IPS DF 6.9 (cell line): ENCODE measurements around the gene NXPH2.
A peak's percentile ranks its signal among the peaks of the same experiment; 100 is the strongest.

Experiments used
- DNase-seq: peaks from one replicate; pipeline ENCODE4 v3.0.0-alpha.2; 2013; ENCODE audit warnings: low read depth, low spot score
- H3K27ac ChIP-seq: one replicate; pipeline ENCODE4 v1.5.1; 2013; ENCODE audit warnings: low read length, control low read depth
- H3K27me3 ChIP-seq: 2 replicates; pipeline ENCODE4 v1.6.1; 2013; ENCODE audit warnings: mild to moderate bottlenecking, low read length; ENCODE audit not compliant: control insufficient read depth, insufficient read depth
- H3K36me3 ChIP-seq: 2 replicates; pipeline ENCODE4 v1.6.1; 2013; ENCODE audit warnings: low read length; ENCODE audit not compliant: control insufficient read depth, insufficient read depth
- H3K4me1 ChIP-seq: 2 replicates; pipeline ENCODE4 v1.6.1; 2013; ENCODE audit warnings: low read length; ENCODE audit not compliant: control insufficient read depth, insufficient read depth
- H3K4me3 ChIP-seq: 2 replicates; pipeline ENCODE4 v1.5.1; 2013; ENCODE audit warnings: mild to moderate bottlenecking, low read length
- H3K9me3 ChIP-seq: 2 replicates; pipeline ENCODE4 v1.6.1; 2013; ENCODE audit warnings: low read length, inconsistent platforms; ENCODE audit not compliant: control insufficient read depth, insufficient read depth
- WGBS: extraction: QIAGEN DNeasy Blood & Tissue Kit; methylation state at CpG from one replicate; pipeline ENCODE4 v1.1.7; 2013; ENCODE audit warnings: mixed read lengths, missing lambda C conversion rate; ENCODE audit not compliant: insufficient read length, insufficient coverage; 5-methylcytosine and 5-hydroxymethylcytosine counted together

The NXPH2 gene

GRCh38 chr2:138782383-138782782 is 2.2 kb upstream of the NXPH2 start:
- DNase-seq = no peak
- Histone ChIP-seq H3K4me3 (no peak overlapping the region), H3K27ac (no peak overlapping the region), H3K4me1 (no peaks in the 10 kb centered on the region; the same call in 1 of the 2 replicates), H3K36me3 (no peaks in the 10 kb centered on the region), H3K27me3 (peaks cover 21% of the 10 kb centered on the region; the same call in 1 of the 2 replicates), H3K9me3 (no peaks in the 10 kb centered on the region)
- no CpG with 5 or more reads among the region's 5 CpGs for WGBS

- Histone ChIP-seq H3K27me3 (peaks cover 21% of the 10 kb centered on the region; the same call in 1 of the 2 replicates), H3K4me3 (peak overlapping the region; percentile 48; the same call in 1 of the 2 replicates)
Observed at GRCh38 chr2:138780908-138781307, 718 bp upstream of the NXPH2 start.

DNA sequence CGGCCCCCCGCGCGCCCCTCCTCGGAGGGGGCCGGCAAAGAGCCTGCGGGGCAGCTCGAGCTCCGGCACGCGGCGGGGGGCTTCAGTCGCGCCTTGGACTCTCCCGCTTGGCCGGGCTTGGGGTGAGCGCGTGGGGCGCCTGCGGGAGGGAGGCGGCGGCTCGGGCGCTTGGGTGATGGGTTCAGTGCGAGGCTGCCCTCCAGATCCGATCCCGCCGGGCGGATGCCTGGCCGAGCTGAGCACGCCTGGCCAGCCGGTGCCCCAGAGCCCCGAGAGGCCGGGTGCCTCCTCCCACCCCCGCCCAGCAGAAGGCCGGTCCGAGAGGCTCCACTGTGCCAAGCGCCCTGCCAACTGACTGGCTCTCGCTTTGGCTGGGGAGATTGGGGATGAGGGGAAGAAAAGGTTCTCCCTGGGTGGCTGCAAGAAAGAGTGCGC is 273 bp upstream of the NXPH2 start:
- DNase-seq = no peak
- no peaks in the 10 kb centered on the region; the same call in 1 of the 2 replicates for H3K4me1 ChIP-seq
- WGBS = no CpG with 5 or more reads among the region's 40 CpGs
- peaks cover 21% of the 10 kb centered on the region; the same call in 1 of the 2 replicates for H3K27me3 ChIP-seq
- no peak overlapping the region for H3K27ac ChIP-seq
- no peaks in the 10 kb centered on the region for H3K9me3 ChIP-seq
- peak overlapping the region; percentile 48; the same call in 1 of the 2 replicates for H3K4me3 ChIP-seq
- H3K36me3 ChIP-seq = no peaks in the 10 kb centered on the region

More at GRCh38 chr2:138780908-138781307, 718 bp upstream of the NXPH2 start:
- Histone ChIP-seq H3K27ac (no peak overlapping the region), H3K36me3 (no peaks in the 10 kb centered on the region), H3K9me3 (no peaks in the 10 kb centered on the region), H3K4me1 (no peaks in the 10 kb centered on the region; the same call in 1 of the 2 replicates)
- DNase-seq = no peak
- no CpG with 5 or more reads among the region's 19 CpGs for WGBS

DNA sequence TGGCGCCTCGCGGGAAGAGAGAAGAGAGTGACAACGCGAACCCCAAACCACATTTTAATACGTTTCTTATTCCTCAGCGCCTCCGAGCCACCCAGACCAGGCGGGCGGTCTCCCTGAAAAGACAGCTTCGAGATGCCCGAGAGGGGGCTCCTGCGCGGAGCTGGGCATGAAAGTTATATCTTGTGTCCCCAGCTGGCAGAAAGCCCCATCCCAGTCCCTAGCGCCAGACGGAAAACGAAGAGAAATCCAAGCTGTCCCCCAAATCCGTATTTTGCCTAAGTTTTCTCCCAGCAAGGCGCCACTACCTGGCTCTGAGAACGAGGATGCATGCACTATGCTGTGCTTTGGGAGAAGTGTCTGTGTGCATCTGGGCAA is 797 bp downstream of the NXPH2 start:
- no peaks in the 10 kb centered on the region for H3K36me3 ChIP-seq
- no peak overlapping the region for H3K27ac ChIP-seq
- WGBS = no CpG with 5 or more reads among the region's 20 CpGs
- no peaks in the 10 kb centered on the region for H3K9me3 ChIP-seq
- H3K4me3 ChIP-seq = peak overlapping the region; percentile 48; the same call in 1 of the 2 replicates
- no peak for DNase-seq
- H3K4me1 ChIP-seq = no peaks in the 10 kb centered on the region; the same call in 1 of the 2 replicates
- peaks cover 21% of the 10 kb centered on the region; the same call in 1 of the 2 replicates for H3K27me3 ChIP-seq

DNA sequence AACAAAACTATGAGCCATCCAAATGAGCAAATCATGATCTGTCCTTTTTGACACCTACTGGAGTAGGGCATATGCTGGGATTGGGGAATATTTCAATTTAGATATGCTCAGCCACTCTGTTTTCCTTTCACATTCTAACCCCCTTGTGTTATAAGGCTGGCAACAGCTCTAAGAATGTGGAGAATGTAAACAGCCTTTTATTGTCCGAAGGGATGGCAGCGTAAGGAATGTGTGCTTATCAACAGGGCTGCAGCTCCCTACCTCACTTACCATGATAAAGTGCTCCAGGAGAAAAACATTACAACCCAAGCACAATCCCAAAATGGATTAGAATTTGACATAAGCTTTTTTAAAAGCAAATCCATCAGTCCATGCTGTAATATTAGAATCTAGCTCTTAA is 2.2 kb downstream of the NXPH2 start:
- Histone ChIP-seq H3K4me1 (no peaks in the 10 kb centered on the region; the same call in 1 of the 2 replicates), H3K27ac (no peak overlapping the region), H3K27me3 (peaks cover 21% of the 10 kb centered on the region; the same call in 1 of the 2 replicates), H3K9me3 (no peaks in the 10 kb centered on the region), H3K36me3 (no peaks in the 10 kb centered on the region), H3K4me3 (no peak overlapping the region)
- no CpG with 5 or more reads among the region's 2 CpGs for WGBS
- DNase-seq = peak; percentile 75

DNA sequence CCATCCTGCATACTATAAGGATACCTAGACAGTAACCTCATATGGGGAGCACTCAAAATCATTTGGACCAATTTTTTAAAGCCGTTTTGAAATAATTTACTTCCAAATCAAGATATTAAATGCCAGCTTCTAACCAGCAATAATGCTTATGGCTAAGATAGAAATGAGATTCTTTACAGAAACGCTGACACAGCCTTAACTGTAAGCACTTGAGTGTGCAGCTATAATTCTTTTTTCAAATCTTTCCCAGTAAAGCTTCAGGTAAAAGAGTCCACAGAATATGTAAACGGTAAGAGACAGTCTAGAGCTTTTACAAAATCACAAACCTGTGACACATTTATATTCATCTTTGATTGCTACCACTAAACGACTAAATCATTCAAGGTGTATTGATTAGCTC is 4.5 kb downstream of the NXPH2 start:
- Histone ChIP-seq H3K9me3 (no peaks in the 10 kb centered on the region), H3K4me1 (no peaks in the 10 kb centered on the region), H3K4me3 (no peak overlapping the region), H3K36me3 (no peaks in the 10 kb centered on the region), H3K27ac (no peak overlapping the region), H3K27me3 (peaks cover 12% of the 10 kb centered on the region; the same call in 1 of the 2 replicates)
- no CpG with 5 or more reads among the region's 4 CpGs for WGBS
- DNase-seq = no peak

- Histone ChIP-seq H3K27ac (no peak overlapping the region), H3K9me3 (no peaks in the 10 kb centered on the region), H3K4me1 (no peaks in the 10 kb centered on the region), H3K4me3 (no peak overlapping the region), H3K27me3 (no peaks in the 10 kb centered on the region), H3K36me3 (no peaks in the 10 kb centered on the region)
- no peak for DNase-seq
- no CpG with 5 or more reads among the region's 4 CpGs for whole genome bisulfite sequencing
Observed at GRCh38 chr2:138771534-138771933, 8.7 kb downstream of the NXPH2 start.

GRCh38 chr2:138767101-138767500 is 13.1 kb downstream of the NXPH2 start:
- H3K27ac ChIP-seq = no peak overlapping the region
- H3K36me3 ChIP-seq = no peaks in the 10 kb centered on the region
- H3K27me3 ChIP-seq = no peaks in the 10 kb centered on the region
- no peak overlapping the region for H3K4me3 ChIP-seq
- H3K4me1 ChIP-seq = 0 out of 2 replicates have a peak, but pooled peaks cover 3% of the 10 kb centered on the region
- WGBS = no CpG with 5 or more reads among the region's 1 CpG
- no peaks in the 10 kb centered on the region for H3K9me3 ChIP-seq
- no peak for DNase-seq

DNA sequence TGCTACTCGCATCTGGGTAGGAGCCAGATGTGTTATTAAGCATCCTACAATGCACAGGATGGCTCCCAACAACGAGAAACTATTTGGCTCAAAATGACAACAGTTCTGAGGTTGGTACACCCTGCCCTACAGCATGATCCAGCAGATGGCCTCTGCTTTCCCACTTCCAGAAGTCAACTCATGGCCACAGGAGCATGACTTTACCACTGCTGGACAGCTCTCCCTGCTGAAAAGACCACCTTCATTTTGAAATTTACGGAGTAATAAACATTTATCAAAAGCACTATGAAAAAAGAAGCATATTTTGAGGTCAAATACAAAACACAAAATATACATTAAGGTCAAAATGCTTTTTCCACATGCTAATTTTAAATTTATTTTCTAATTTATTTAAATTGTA is 13.7 kb downstream of the NXPH2 start:
- Histone ChIP-seq H3K36me3 (no peaks in the 10 kb centered on the region), H3K4me3 (no peak overlapping the region), H3K27ac (no peak overlapping the region), H3K9me3 (no peaks in the 10 kb centered on the region), H3K4me1 (0 out of 2 replicates have a peak, but pooled peaks cover 3% of the 10 kb centered on the region), H3K27me3 (no peaks in the 10 kb centered on the region)
- no peak for DNase-seq
- WGBS = no CpG with 5 or more reads among the region's 3 CpGs

GRCh38 chr2:138763971-138764370 is 16.2 kb downstream of the NXPH2 start:
- Histone ChIP-seq H3K4me1 (0 out of 2 replicates have a peak, but pooled peaks cover 3% of the 10 kb centered on the region), H3K9me3 (no peaks in the 10 kb centered on the region), H3K36me3 (no peaks in the 10 kb centered on the region), H3K27me3 (no peaks in the 10 kb centered on the region), H3K27ac (no peak overlapping the region), H3K4me3 (no peak overlapping the region)
- DNase-seq = no peak

DNA sequence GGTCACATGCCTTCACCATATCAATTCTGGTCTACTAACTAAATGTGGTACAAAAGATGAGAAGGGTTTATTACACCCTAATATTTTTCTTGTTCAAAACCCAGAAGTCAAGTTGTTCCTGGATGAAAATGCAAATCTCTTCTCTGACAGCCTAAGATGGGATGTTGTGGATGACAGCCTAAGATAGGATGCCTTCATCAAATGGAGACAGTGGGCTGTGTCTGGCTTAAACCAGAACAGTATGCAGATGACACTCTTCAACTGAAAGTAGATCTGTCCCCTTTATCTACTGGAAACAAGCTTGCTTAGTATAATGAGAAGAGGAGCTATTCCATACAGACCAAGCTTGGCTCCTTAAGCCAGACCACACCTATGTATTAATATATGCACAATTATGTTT is 17.7 kb downstream of the NXPH2 start:
- H3K9me3 ChIP-seq = no peaks in the 10 kb centered on the region
- 0 out of 2 replicates have a peak, but pooled peaks cover 3% of the 10 kb centered on the region for H3K4me1 ChIP-seq
- no peak overlapping the region for H3K27ac ChIP-seq
- DNase-seq = no peak
- H3K27me3 ChIP-seq = no peaks in the 10 kb centered on the region
- no peaks in the 10 kb centered on the region for H3K36me3 ChIP-seq
- H3K4me3 ChIP-seq = no peak overlapping the region
